ENCODE data around the gene BST1. TPM values are rescaled to one million over a fixed set of nuclear protein-coding genes. Genes with fewer than 3 reads are reported as not detected.

BST1 gene, protein sequence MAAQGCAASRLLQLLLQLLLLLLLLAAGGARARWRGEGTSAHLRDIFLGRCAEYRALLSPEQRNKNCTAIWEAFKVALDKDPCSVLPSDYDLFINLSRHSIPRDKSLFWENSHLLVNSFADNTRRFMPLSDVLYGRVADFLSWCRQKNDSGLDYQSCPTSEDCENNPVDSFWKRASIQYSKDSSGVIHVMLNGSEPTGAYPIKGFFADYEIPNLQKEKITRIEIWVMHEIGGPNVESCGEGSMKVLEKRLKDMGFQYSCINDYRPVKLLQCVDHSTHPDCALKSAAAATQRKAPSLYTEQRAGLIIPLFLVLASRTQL
- total RNA-seq (2013; cell fraction: nucleolus; rRNA removed), result not detected in 2 replicates
- total RNA-seq (2014; rRNA removed) (0.11 TPM in 1 of 2 replicates, not detected in the other), total RNA-seq (2014; rRNA removed; fragmentation: Illumina TruSeq; extraction: Trizol) (0.31 TPM in 1 of 2 replicates, not detected in the other), total RNA-seq (2021) (0.31 and 0.32 TPM in 2 replicates), polyA plus RNA-seq (2011; rRNA removed) (0.04 TPM in 1 of 2 replicates, not detected in the other), polyA plus RNA-seq (2014; fragmentation: Illumina TruSeq; extraction: Trizol) (0.25 TPM in 1 of 2 replicates, not detected in the other), polyA plus RNA-seq (2014; fragmentation: Nextera tagmentation; extraction: Ambion mirVana) (under 1 TPM; 0.09 to 0.10 TPM), polyA plus RNA-seq (2014; rRNA removed) (0.08 TPM in 1 of 2 replicates, not detected in the other), polyA plus RNA-seq (2016; fragmentation: Nextera tagmentation; extraction: Ambion mirVana) (under 1 TPM; 0.11 to 0.42 TPM), polyA minus RNA-seq (2011; rRNA and poly(A)+ RNA removed) (not detected in 2 replicates), Bru-seq, nascent RNA (percentile 24 among the genes with signal in this experiment), BruChase-seq, experiment 1, labeled RNA remaining after a 6-hour chase (percentile 28 among the genes with signal in this experiment), BruChase-seq, experiment 2, labeled RNA remaining after a 2-hour chase (percentile 27 among the genes with signal in this experiment)
- polyA plus RNA-seq (2011; ENCODE audit: low read depth), result not detected
- 0.03 and 0.07 TPM in 2 replicates for polyA plus RNA-seq (2011; cell fraction: cytosol; rRNA removed)
- polyA plus RNA-seq (2011; cell fraction: nucleus; rRNA removed), result not detected in 2 replicates
- 0.07 TPM in 1 of 2 replicates, not detected in the other for polyA plus RNA-seq (2012)
- polyA minus RNA-seq (2011; cell fraction: cytosol; rRNA and poly(A)+ RNA removed), result not detected in 2 replicates
- polyA minus RNA-seq (2011; cell fraction: nucleus; rRNA and poly(A)+ RNA removed), result not detected in 2 replicates
- long read RNA-seq, experiment 1, result 0 reads
- long read RNA-seq, experiment 2, result 0 reads

GRCh38 chr4:15702941-15703403 is at the start of gene BST1:
Gene BST1 (plus strand): TSS chr4:15703065. CDS start chr4:15703145, 80 bp downstream.
- H2AFZ ChIP-seq (ENCODE audit: control insufficient read depth, low read depth, low read length), result peak within 1 kb of the TSS; percentile 75
- ChIA-PET CTCF (no interaction called here), POLR2A (no interaction called here), SMC1A (ENCODE audit: uncharacterized antibody, unreplicated experiment) (no interaction called here), RAD21 (ENCODE audit: unreplicated experiment) (no interaction called here)
- intact Hi-C loops (cut with micrococcal nuclease; ENCODE audit: unreplicated experiment) (no loop called here), in situ Hi-C loops (cut with MboI) (no loop called here)
- H3K27ac ChIP-seq (ENCODE audit: control insufficient read depth, insufficient read depth), result no peak within 1 kb of the TSS
- no TSS peak for BruUV-seq (replicated peaks)
- no peak for FAIRE-seq
- no peaks in the 10 kb centered on the region for H4K20me1 ChIP-seq (ENCODE audit: control insufficient read depth, insufficient read depth)
- no peaks in the 10 kb centered on the region for H3K4me1 ChIP-seq (ENCODE audit: control insufficient read depth, insufficient read depth, low read length)
- H3K4me2 ChIP-seq (ENCODE audit: control insufficient read depth, insufficient read depth), result peak within 1 kb of the TSS; percentile 90
- peak; percentile 80 for ATAC-seq
- H3K27me3 ChIP-seq (replicated peaks in 1 of 2; ENCODE audit: control insufficient read depth in 2 of 2, insufficient read depth in 2 of 2, low read length in 1 of 2), result no peaks in the 10 kb centered on the region
- TF ChIP-seq YY1 (IDR thresholded peaks at IDR 0.05; ENCODE audit: low read depth, low read length) (peak; percentile 24; the same call in 1 of the 2 replicates), TCF7 (IDR thresholded peaks at IDR 0.05; ENCODE audit: borderline replicate concordance) (no peak), RFX5 (IDR thresholded peaks at IDR 0.05; ENCODE audit: low read depth, low read length) (no peak), HDAC6 (IDR thresholded peaks at IDR 0.05; ENCODE audit: unreplicated experiment) (peak; percentile 64), ZNF384 (IDR thresholded peaks at IDR 0.05; ENCODE audit: borderline replicate concordance, low read depth, low read length) (no peak), RAD51 (IDR thresholded peaks at IDR 0.05) (no peak), CHD2 (IDR thresholded peaks at IDR 0.05; ENCODE audit: borderline replicate concordance, low read depth, low read length) (no peak), SMARCA5 (IDR thresholded peaks at IDR 0.05) (no peak), BHLHE40 (IDR thresholded peaks at IDR 0.05; ENCODE audit: borderline replicate concordance in 1 of 2, low read depth in 2 of 2, low read length in 1 of 2) (peak in 1 of 2 experiments; percentile 50; a peak in 1 of 4 replicates), ETV6 (conservative IDR thresholded peaks at IDR 0.05 in 1 of 2, IDR thresholded peaks at IDR 0.05 in 1 of 2; ENCODE audit: borderline replicate concordance in 1 of 2, low read depth in 1 of 2) (no peak)
- 11% methylated on average over 28 of the region's 43 CpGs for WGBS (ENCODE audit: insufficient coverage, insufficient replicate concordance, low lambda C conversion rate, missing lambda C conversion rate)
- H3K79me2 ChIP-seq (ENCODE audit: control insufficient read depth, insufficient read depth, low read length), result no peaks in the 10 kb centered on the region
- H3K9me3 ChIP-seq (replicated peaks; ENCODE audit: control insufficient read depth, insufficient read depth, low read length), result no peaks in the 10 kb centered on the region; the same call in 2 of the 3 replicates
- H3K9ac ChIP-seq (ENCODE audit: control insufficient read depth, insufficient read depth, low read length), result peak within 1 kb of the TSS; percentile 27; the same call in 1 of the 2 replicates
- peak within 1 kb of the TSS; percentile 73 for H3K4me3 ChIP-seq
- no peaks in the 10 kb centered on the region for H3K36me3 ChIP-seq (ENCODE audit: control insufficient read depth in 2 of 2, insufficient read depth in 2 of 2, low read length in 1 of 2)
- DNase-seq (ENCODE audit: low read depth, low spot score), result no peak
